Trophoblast cell (in vitro differentiated cells and primary cell): ENCODE data around the gene HOXA5.
A peak's percentile ranks its signal among the peaks of the same experiment; 100 is the strongest.

ENCODE experiments used
- DNase-seq, 2 donors: peaks; one replicate each; pipeline ENCODE4 v3.0.0-alpha.2; 2016
- H2AFZ ChIP-seq: 2 replicates; pipeline ENCODE4 v1.6.1; 2013; ENCODE audit warnings: low read length, moderate library complexity, mild to moderate bottlenecking; ENCODE audit not compliant: insufficient read depth, poor library complexity
- H2AK5ac ChIP-seq: 2 replicates; pipeline ENCODE4 v1.6.1; 2013; ENCODE audit warnings: mild to moderate bottlenecking, low read length
- H2BK120ac ChIP-seq: 2 replicates; pipeline ENCODE4 v1.6.1; 2013; ENCODE audit warnings: low read length, mild to moderate bottlenecking, moderate library complexity; ENCODE audit not compliant: insufficient read depth, poor library complexity
- H2BK12ac ChIP-seq: 2 replicates; pipeline ENCODE4 v1.6.1; 2013; ENCODE audit warnings: mild to moderate bottlenecking, low read length, moderate library complexity
- H2BK5ac ChIP-seq: 2 replicates; pipeline ENCODE4 v1.6.1; 2013; ENCODE audit warnings: low read length, low read depth, moderate library complexity, mild to moderate bottlenecking; ENCODE audit not compliant: poor library complexity
- H3K14ac ChIP-seq: 2 replicates; pipeline ENCODE4 v1.6.1; 2013; ENCODE audit warnings: mild to moderate bottlenecking, low read length
- H3K18ac ChIP-seq: 2 replicates; pipeline ENCODE4 v1.6.1; 2013; ENCODE audit warnings: mild to moderate bottlenecking, low read length
- H3K23ac ChIP-seq: 2 replicates; pipeline ENCODE4 v1.6.1; 2013; ENCODE audit warnings: low read length
- H3K27ac ChIP-seq: 2 replicates; pipeline ENCODE4 v1.5.1; 2013; ENCODE audit warnings: low read depth, mild to moderate bottlenecking, inconsistent platforms, low read length, moderate library complexity
- H3K27me3 ChIP-seq: 2 replicates; pipeline ENCODE4 v1.6.1; 2013; ENCODE audit warnings: inconsistent platforms, mild to moderate bottlenecking, low read length, moderate library complexity; ENCODE audit not compliant: insufficient read depth
- H3K36me3 ChIP-seq, 2 experiments: 1 replicate in 1 of 2; 2 replicates in 1 of 2; pipeline ENCODE4 v1.6.1; 2013; ENCODE audit warnings: low read length in 2 of 2, mild to moderate bottlenecking in 2 of 2, moderate library complexity in 1 of 2; ENCODE audit not compliant: insufficient read depth in 2 of 2, control insufficient read depth in 1 of 2
- H3K4ac ChIP-seq: 2 replicates; pipeline ENCODE4 v1.6.1; 2013; ENCODE audit warnings: low read depth, mild to moderate bottlenecking, low read length, moderate library complexity
- H3K4me1 ChIP-seq, 2 experiments: 1 replicate in 1 of 2; 2 replicates in 1 of 2; pipeline ENCODE4 v1.6.1; 2013; ENCODE audit warnings: low read length in 2 of 2, mild to moderate bottlenecking in 2 of 2, moderate library complexity in 1 of 2; ENCODE audit not compliant: insufficient read depth in 2 of 2, control insufficient read depth in 1 of 2
- H3K4me2 ChIP-seq: 2 replicates; pipeline ENCODE4 v1.6.1; 2013; ENCODE audit warnings: inconsistent platforms, mild to moderate bottlenecking, low read length, moderate library complexity
- H3K4me3 ChIP-seq: 2 replicates; pipeline ENCODE4 v1.5.1; 2013; ENCODE audit warnings: mild to moderate bottlenecking, low read depth, low read length, inconsistent platforms
- H3K79me1 ChIP-seq: one replicate; pipeline ENCODE4 v1.6.1; 2013; ENCODE audit warnings: low read length
- H3K79me2 ChIP-seq: 2 replicates; pipeline ENCODE4 v1.6.1; 2013; ENCODE audit warnings: low read length, mild to moderate bottlenecking; ENCODE audit not compliant: control insufficient read depth, insufficient read depth, poor library complexity
- H3K9ac ChIP-seq: 2 replicates; pipeline ENCODE4 v1.6.1; 2013; ENCODE audit warnings: mild to moderate bottlenecking, low read length
- H3K9me3 ChIP-seq: 2 replicates; pipeline ENCODE4 v1.6.1; 2013; ENCODE audit warnings: low read depth, mild to moderate bottlenecking, control low read depth, inconsistent platforms, low read length; ENCODE audit not compliant: insufficient read depth
- H4K12ac ChIP-seq: 2 replicates; pipeline ENCODE4 v1.6.1; 2013; ENCODE audit warnings: low read depth, mild to moderate bottlenecking, low read length, moderate library complexity
- H4K8ac ChIP-seq: 2 replicates; pipeline ENCODE4 v1.6.1; 2013; ENCODE audit warnings: low read depth, mild to moderate bottlenecking, low read length, moderate library complexity
- H4K91ac ChIP-seq: one replicate; pipeline ENCODE4 v1.6.1; 2013; ENCODE audit warnings: low read depth, mild to moderate bottlenecking, low read length, moderate library complexity
- WGBS: extraction: QIAGEN DNeasy Blood & Tissue Kit; methylation state at CpG from one replicate; pipeline ENCODE4 v1.1.7; 2013; ENCODE audit warnings: missing lambda C conversion rate; ENCODE audit not compliant: insufficient read length, insufficient coverage; ENCODE audit errors: extremely low coverage; 5-methylcytosine and 5-hydroxymethylcytosine counted together

The HOXA5 gene

DNA sequence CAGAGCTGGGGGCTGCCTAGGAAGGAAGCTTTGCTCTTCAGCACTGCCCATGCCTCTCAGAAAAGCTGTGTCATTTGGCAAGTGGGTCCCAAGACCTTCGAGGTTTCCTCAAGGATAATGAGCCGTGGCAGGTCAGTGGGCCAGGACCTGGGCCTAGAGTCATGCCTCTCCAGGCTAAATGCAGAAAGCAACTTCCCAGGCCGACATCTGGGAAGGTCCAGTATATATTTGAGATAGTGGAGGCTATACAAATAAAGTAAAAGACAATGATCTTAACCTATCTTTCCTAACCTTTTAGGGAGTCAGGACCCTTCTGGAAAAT lies 33.0 kb upstream of the HOXA5 start:
- H3K4me3 ChIP-seq = no peak overlapping the region
- H3K27me3 ChIP-seq = peaks cover 88% of the 10 kb centered on the region
- no peaks in the 10 kb centered on the region for H3K36me3 ChIP-seq
- H2BK5ac ChIP-seq = no peak overlapping the region
- H3K9ac ChIP-seq = no peak overlapping the region
- no peak overlapping the region for H2BK12ac ChIP-seq
- H3K4ac ChIP-seq = no peak overlapping the region
- no peaks in the 10 kb centered on the region for H3K79me1 ChIP-seq
- WGBS = no CpG with 5 or more reads among the region's 3 CpGs
- H3K14ac ChIP-seq = no peak overlapping the region
- no peak overlapping the region for H2AK5ac ChIP-seq
- H2BK120ac ChIP-seq = no peak overlapping the region
- peaks cover 43% of the 10 kb centered on the region for H3K9me3 ChIP-seq
- no peak for DNase-seq
- H4K12ac ChIP-seq = no peak overlapping the region
- H4K8ac ChIP-seq = no peak overlapping the region
- H3K27ac ChIP-seq = no peak overlapping the region
- H4K91ac ChIP-seq = no peak overlapping the region
- no peak overlapping the region for H3K18ac ChIP-seq
- H3K4me2 ChIP-seq = no peak overlapping the region
- peaks cover 7 to 16% of the 10 kb centered on the region in 2 experiments for H3K4me1 ChIP-seq
- H3K79me2 ChIP-seq = no peaks in the 10 kb centered on the region
- no peak overlapping the region for H2AFZ ChIP-seq
- no peak overlapping the region for H3K23ac ChIP-seq

DNA sequence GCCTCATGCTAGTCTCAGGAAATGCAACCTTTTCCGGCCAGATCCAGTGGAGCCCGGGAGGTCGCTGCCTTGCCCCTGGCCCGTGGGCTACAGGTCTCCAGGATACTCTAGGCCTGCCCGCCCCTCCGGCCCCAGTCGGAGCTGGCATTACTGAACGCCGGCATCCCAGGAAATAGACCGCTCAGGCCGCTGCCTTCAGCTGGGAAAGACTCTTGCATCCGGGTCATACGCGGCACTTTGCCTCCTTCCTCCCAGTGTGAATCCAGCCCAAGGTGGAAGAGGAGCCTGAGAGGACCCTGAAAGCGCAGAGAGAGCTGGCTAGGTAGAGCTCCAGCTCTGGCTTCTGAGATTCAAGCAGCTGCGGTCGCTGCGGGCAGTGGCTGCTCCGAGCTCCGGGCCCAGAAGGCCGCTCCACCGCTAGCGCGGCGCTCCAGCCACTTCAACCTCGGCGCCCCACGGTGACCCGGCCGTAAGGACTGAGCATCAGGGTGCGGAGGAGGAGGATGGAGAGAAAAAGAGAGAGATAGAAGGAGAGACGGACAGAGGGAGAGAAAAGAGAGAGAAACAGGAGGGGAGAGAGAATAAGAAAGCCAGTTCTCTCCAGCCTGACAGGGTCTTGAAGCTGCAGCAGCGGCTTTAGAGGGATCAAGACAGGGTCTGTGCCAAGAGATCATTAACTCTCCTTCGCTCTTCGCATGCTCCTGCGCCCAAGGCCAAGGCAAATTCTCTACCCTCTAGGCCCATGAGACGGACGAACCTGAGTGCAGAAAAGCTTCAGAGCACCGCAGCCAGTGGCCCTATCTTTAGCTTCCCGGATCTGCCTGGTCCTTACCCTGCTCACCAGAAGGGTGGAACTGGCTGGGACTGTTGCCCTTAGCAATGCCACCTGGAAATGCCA lies 32.4 kb upstream of the HOXA5 start:
- H3K27ac ChIP-seq = no peak overlapping the region
- H2BK120ac ChIP-seq = no peak overlapping the region
- WGBS = no CpG with 5 or more reads among the region's 40 CpGs

DNA sequence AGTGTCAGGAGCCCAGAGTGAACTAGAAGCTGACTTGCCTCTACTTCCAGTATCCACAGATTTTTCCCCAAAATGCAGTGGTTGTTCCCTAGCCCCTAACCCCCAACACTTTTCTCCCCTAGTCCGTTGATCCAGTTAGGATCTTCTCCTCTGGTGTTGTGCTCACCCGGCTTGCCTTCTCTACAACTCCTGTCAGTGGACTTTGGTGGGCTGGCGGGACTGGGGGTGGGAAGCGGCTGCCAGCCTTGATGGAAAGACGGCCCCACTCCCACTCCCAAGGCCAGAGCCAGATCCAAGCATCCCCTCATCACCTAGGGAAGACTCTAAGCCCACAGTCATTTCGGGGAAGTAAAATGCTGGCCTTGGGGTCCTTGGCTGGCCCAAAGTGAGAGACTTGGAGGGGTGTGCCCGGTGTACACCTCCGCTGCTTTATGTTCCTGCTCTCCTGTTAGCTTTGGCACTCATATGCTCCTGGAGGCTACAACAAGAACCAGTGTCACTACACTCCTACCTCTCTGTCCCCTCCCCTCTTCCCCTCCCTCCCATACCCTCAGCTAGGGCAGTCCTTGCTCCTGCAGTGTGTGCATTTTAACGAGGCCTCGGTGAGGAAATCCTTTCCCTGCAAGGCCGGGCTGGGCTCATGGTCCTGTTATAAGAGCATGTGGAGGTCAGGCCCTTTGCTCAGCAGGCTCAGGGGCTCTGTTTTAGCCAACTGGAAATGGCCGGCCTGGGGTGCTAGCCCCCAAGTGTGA lies 31.6 kb upstream of the HOXA5 start:
- WGBS = no CpG with 5 or more reads among the region's 12 CpGs

More for the DNA sequence above, 32.4 kb upstream of the HOXA5 start:
- no peak overlapping the region for H4K8ac ChIP-seq
- H3K79me1 ChIP-seq = no peaks in the 10 kb centered on the region
- no peak overlapping the region for H3K4ac ChIP-seq
- no peak overlapping the region for H2AK5ac ChIP-seq
- no peak overlapping the region for H3K18ac ChIP-seq
- no peak overlapping the region for H4K12ac ChIP-seq
- no peak overlapping the region for H3K4me2 ChIP-seq
- no peak overlapping the region for H3K14ac ChIP-seq
- peaks cover 45% of the 10 kb centered on the region for H3K9me3 ChIP-seq
- H3K36me3 ChIP-seq = no peaks in the 10 kb centered on the region
- peaks cover 92% of the 10 kb centered on the region for H3K27me3 ChIP-seq
- H3K23ac ChIP-seq = peak overlapping the region; percentile 41
- H2BK12ac ChIP-seq = no peak overlapping the region
- H2BK5ac ChIP-seq = no peak overlapping the region
- no peak overlapping the region for H3K9ac ChIP-seq
- no peaks in the 10 kb centered on the region for H3K79me2 ChIP-seq
- DNase-seq = no peak
- H3K4me3 ChIP-seq = no peak overlapping the region
- H2AFZ ChIP-seq = no peak overlapping the region
- H4K91ac ChIP-seq = no peak overlapping the region
- peaks cover 7 to 19% of the 10 kb centered on the region in 2 experiments for H3K4me1 ChIP-seq

DNA sequence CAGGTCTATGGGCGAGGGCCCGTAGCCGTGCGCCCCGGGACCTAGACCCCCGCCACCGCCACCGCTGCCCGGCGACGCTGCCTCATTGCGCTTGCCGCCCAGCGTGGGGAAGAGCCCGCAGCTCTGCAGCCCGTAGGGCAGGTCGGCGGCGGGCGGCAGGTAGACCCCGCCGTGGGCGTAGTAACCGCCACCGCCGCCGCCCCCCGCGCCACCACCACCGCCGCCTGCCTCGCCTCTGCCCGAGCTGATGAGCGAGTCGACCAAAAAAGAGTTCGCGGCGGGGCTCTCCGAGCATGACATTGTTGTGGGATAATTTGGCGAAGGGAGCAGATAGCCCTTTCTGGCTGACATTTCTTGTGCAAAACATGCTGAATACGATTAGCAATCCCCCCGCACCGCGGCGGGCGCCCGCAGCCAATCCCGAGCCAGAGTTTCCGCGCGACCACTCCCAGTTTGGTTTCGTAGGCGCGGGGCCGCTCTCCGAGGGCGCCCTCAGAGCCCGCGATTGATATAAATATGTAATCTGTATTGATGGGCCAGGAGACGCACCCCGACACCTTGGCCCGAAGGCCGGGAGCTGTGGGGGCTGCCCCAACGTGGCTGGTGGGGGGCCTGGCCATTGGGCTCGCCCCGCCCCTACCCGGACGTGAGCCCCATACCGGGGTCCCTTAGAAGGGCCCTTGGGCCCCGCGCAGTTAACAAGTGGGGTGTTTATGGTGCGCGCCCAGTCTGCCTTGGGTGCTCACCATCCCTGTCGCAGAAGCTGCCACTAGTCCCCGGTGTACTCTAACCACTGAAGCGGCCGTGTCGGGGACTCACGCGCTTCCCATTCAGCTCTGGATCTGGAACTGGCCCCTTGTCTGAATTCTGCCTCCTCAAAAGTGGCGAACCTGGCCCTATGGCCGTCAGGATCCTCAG lies 30.7 kb upstream of the HOXA5 start, which contains the start of gene HOXA10:
Gene HOXA10 (minus strand): TSS at position 365 of the 918 bp plus-strand sequence. CDS start 14 bp downstream, at position 351.
- Histone ChIP-seq H3K27me3 (peaks cover 86% of the 10 kb centered on the region), H2BK5ac (no peak within 1 kb of the TSS), H3K79me1 (no peaks in the 10 kb centered on the region), H4K12ac (no peak within 1 kb of the TSS), H3K9ac (no peak within 1 kb of the TSS), H3K27ac (no peak within 1 kb of the TSS), H2BK12ac (no peak within 1 kb of the TSS), H3K4me1 (peaks cover 6 to 20% of the 10 kb centered on the region in 2 experiments), H3K4me3 (peak within 1 kb of the TSS; percentile 25), H2BK120ac (no peak within 1 kb of the TSS), H2AK5ac (no peak within 1 kb of the TSS), H4K8ac (no peak within 1 kb of the TSS), H3K79me2 (no peaks in the 10 kb centered on the region), H3K9me3 (peaks cover 42% of the 10 kb centered on the region), H3K23ac (no peak within 1 kb of the TSS), H3K36me3 (no peaks in the 10 kb centered on the region), H3K4ac (no peak within 1 kb of the TSS), H3K4me2 (peak within 1 kb of the TSS; percentile 51), H3K18ac (no peak within 1 kb of the TSS), H2AFZ (peak within 1 kb of the TSS; percentile 54), H4K91ac (no peak within 1 kb of the TSS), H3K14ac (no peak within 1 kb of the TSS)
- no peak for DNase-seq
- no CpG with 5 or more reads among the region's 82 CpGs for WGBS

More for the DNA sequence above, 31.6 kb upstream of the HOXA5 start:
- Histone ChIP-seq H3K79me2 (no peaks in the 10 kb centered on the region), H3K4me1 (peaks cover 7 to 19% of the 10 kb centered on the region in 2 experiments), H3K4me3 (no peak overlapping the region), H2AK5ac (no peak overlapping the region), H3K79me1 (no peaks in the 10 kb centered on the region), H4K91ac (no peak overlapping the region), H2BK120ac (no peak overlapping the region), H3K36me3 (no peaks in the 10 kb centered on the region), H3K27me3 (peaks cover 88% of the 10 kb centered on the region), H2BK5ac (no peak overlapping the region), H3K9ac (no peak overlapping the region), H2AFZ (no peak overlapping the region), H4K12ac (no peak overlapping the region), H3K4ac (no peak overlapping the region), H3K14ac (no peak overlapping the region), H3K23ac (no peak overlapping the region), H2BK12ac (no peak overlapping the region), H3K9me3 (peaks cover 45% of the 10 kb centered on the region), H4K8ac (no peak overlapping the region), H3K27ac (no peak overlapping the region), H3K18ac (no peak overlapping the region), H3K4me2 (no peak overlapping the region)
- DNase-seq = no peak
